ENCODE measurements around the gene ZNF446. TPM values are rescaled to one million over a fixed set of nuclear protein-coding genes. Genes with fewer than 3 reads are reported as not detected.

ZNF446 gene
- total and polyA plus RNA-seq, 9 of the 15 experiments (the other 6 are each of a cell fraction or from before 2014, with no cell fraction given) = 0.07 to 4.8 (median 1.2) TPM

- no peak for TF ChIP-seq SNAPC5 (CRISPR knock-in tag; IDR thresholded peaks at IDR 0.05)
- no peak for TF ChIP-seq FOS (IDR thresholded peaks at IDR 0.05; ENCODE audit: extremely low read depth, insufficient read length)
- no peak for TF ChIP-seq ZBTB49 (CRISPR knock-in tag; IDR thresholded peaks at IDR 0.05; ENCODE audit: borderline replicate concordance)
- no peak for TF ChIP-seq ZNF449 (CRISPR knock-in tag; IDR thresholded peaks at IDR 0.05)
- TF ChIP-seq CHAMP1 (IDR thresholded peaks at IDR 0.05) = peak; percentile 85
- no peak for TF ChIP-seq MAFF (IDR thresholded peaks at IDR 0.05; ENCODE audit: low read length)
- TF ChIP-seq SMARCE1 (IDR thresholded peaks at IDR 0.05) = no peak
- no peak for TF ChIP-seq ZNF518B (CRISPR knock-in tag; IDR thresholded peaks at IDR 0.05)
- TF ChIP-seq EP400 (IDR thresholded peaks at IDR 0.05) = peak; percentile 96
- 0 out of 2 replicates have a peak, but pooled peaks have one; percentile 68 for TF ChIP-seq THRB (CRISPR knock-in tag; conservative IDR thresholded peaks at IDR 0.05)
- no peak for TF ChIP-seq ZNF354B (CRISPR knock-in tag; IDR thresholded peaks at IDR 0.05)
- TF ChIP-seq E2F3 (CRISPR knock-in tag; IDR thresholded peaks at IDR 0.05) = peak; percentile 84; the same call in 1 of the 2 replicates
- TF ChIP-seq ZNF274 (IDR thresholded peaks at IDR 0.05; ENCODE audit: borderline replicate concordance, low read depth, low read length) = no peak
- TF ChIP-seq ZFP1 (CRISPR knock-in tag; IDR thresholded peaks at IDR 0.05) = no peak
- TF ChIP-seq CBX8 (IDR thresholded peaks at IDR 0.05; ENCODE audit: borderline replicate concordance, extremely low read depth, low read depth, low read length, poor library complexity, severe bottlenecking) = no peak
Measured at GRCh38 chr19:58519355-58520256, 43.5 kb downstream of the ZNF446 start, which contains the start of gene ZBTB45 (continued).
